Erythroblast (primary cell): ENCODE measurements around the gene ARHGAP26.

Experiments
- DNase-seq, 2 experiments: peaks; one replicate each; lab custom pipeline; 2025; lab: John Stamatoyannopoulos, UW
- GATA1 ChIP-seq: IDR thresholded peaks from 2 replicates; pipeline ENCODE4 v1.6.1; 2011; ENCODE audit warnings: low read depth, mild to moderate bottlenecking, control low read depth, low read length, moderate library complexity
- POLR2A ChIP-seq: IDR thresholded peaks from 2 replicates; pipeline ENCODE4 v1.6.1; 2011; ENCODE audit warnings: mild to moderate bottlenecking, low read length

The ARHGAP26 gene

DNA sequence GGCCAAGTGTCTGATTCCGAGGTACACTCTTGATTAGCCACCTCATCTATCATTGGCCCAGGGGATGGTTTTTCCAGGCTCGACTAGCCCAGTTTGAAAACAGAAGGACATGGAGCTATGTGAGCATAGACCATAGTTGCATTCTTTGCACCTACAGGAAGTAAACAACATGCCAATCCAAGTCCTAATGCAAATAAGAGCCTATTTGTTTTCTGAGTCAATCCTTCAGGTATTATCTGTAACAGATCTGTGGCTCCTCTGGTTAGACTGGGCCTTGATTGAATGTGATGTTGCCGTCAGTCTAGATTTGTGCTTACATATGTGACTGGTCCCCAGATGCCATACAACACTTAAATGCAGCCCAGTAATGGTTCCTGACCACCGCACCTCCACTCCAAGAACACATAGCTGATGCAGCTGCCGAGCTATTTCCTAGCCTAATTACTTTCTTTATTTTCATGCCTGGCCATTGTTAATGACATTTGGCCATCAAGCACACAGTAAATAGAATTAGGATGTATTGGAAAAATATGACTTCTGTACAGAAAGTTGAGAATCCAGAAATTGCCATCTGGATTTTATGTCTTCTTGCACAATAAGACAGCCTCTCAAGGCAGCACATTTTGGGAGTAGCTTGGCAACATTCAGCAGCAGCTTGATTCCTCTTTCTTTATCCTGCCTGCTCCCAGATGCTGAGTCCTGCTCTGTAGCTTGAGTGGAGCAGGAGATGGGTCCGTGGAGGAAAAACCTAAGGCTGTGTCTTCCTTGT, 29.5 kb upstream of the ARHGAP26 start:
- no peak for TF ChIP-seq GATA1
- TF ChIP-seq POLR2A, result no peak
- DNase-seq, result no peak

DNA sequence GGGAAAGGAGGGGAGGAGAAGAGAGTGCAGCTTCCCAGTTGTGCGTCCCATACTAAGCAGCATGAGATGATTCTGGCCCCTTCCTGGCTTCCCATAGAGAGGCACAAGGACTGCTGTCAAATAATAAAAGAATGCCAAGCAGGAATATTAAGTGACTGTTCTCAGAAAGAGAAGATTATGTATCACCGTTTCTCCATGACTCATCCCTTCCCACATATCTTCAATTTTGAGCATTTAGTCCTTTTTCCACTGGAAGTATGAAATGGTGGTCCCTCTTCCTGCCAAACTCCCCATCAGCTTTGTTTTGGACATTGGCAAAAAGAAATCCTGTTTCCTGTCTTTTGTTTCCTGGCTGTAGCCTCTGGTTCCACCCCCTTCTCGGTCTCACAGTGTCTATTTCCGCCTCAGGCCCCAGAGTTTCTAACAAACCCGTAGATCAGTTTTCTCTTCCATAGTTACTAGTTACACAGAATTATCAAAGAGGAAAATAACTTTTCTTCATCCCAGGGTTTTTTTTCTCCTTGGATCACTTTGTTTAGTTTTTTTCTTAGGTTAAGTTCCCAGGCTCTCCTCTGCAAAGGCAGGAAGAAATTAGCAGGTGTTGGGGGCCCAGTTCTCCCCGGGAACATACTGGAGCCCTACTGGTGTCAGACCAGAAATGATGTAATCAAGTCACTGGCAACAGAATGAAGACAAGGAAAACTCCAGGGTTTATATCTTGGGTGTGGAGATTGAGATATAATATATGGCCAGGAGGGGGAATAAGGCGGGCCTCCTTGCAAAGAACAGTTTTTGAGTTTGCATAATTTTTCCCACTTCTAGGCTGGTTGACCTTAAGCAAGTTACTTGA, 26.4 kb upstream of the ARHGAP26 start:
- no peak for DNase-seq
- no peak for TF ChIP-seq POLR2A
- no peak for TF ChIP-seq GATA1

DNA sequence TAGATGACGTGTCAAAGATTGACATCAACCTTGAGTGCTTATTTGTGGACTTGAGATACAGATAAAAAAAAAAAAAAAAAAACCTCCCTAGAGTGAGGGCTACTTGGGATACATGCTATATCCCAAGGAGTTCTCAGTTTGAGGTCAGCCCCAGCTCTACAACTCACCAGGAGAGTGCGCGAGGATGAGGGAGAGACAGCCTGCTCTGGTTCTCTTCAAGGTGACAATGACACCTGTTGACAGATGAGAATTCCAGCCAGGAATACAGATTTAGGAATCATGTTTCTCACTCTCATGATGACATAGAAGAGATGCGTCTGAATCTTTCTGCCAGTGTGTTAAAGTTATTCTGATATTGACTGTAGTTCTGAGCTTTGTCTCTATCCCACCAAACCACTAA, 24.9 kb upstream of the ARHGAP26 start:
- DNase-seq, result no peak
- TF ChIP-seq GATA1 (no peak), POLR2A (no peak)

DNA sequence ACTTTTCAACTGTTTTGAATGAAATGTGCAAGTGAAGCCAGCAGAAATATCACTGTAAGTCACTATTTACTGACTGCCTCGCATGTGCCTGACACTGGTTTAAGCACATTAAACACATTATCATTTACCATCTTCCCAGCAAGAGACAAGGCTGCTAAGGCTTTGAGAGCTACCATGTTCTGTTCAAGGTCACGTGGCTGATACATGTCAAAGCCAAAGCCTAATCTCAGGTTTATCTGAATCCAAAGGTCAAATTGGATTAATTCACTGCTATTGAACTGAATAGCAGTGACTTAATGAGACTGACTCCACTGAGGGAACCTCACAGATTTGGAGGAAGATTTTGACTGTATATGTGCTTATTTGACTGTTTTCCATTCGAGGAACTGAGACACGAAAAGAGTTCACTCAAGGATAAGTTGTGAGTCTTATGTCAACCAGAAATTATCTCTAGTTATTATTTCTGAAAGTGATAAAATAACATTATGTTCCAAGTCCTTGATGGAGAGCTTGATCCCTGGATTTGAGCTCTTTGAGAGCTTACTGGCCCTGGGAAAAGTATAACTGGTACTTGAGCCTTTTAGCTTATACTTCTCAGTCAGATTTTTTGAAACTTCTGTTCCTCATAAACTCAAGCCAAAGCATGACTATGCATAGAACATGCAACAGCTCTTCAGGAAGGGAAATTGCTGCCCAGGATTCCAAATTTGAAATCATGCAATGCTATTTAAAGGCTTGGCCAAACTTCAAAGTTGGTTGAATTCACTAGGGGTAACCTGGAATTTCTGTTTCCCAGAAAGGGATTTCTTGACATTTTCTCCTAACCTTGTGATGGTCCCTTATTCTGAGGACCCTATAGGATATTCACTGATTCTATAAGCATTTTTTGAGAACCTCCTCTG, 23.4 kb upstream of the ARHGAP26 start:
- TF ChIP-seq POLR2A (no peak), GATA1 (no peak)
- DNase-seq, result no peak

DNA sequence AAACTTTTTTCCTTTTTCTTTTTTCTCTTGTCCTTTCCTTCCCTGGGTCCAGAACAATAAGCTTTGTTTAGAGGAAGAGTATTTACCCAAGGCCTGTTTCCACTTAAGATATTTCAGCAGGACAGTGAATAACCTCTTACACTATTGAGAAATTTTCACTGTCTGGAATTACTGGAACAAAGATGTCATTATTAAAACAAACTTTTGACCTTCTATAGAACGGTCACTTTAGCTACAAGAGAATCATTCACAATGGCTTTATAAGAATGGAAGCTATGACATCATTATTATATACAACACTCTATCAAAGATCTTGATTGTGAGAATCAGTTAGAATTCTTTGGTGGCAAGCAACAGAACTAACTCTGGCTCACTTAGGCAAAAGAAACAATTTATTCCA, 22.0 kb upstream of the ARHGAP26 start:
- DNase-seq, result no peak
- TF ChIP-seq POLR2A, result no peak
- no peak for TF ChIP-seq GATA1

DNA sequence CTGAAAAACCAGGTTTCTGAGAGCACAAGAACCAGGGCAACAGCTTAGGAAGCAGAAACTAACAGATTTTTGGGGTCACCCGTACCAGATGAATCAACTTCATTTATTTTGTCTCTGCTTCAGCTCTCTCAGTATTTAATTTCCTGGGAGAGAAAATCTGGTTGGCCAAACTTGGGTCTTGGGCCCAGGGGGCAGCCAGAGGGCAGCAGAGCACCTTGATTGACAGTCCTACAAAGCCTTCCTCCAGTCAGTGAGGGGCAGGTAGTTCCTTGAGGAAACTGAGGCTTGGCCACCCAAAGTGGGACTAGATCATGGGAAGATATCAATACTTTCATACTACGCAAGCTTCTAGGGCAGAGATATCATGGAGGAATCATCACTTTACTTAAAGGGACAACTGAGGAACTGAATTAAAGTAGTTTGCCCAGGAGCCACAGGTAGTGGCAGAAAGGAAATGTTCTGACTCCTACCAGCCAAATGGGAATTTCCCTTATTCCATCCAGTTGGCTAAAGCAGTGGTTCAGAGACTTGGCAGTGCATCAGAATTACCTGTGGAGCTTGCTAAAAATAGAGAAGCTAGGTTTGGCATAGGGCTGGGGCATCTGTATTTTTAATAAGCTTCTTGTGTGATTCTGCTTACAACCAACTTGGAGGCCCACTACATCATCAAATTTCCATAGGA, 21.5 kb upstream of the ARHGAP26 start:
- DNase-seq, result peak; percentile 12 to 49
- no peak for TF ChIP-seq POLR2A
- TF ChIP-seq GATA1, result no peak

DNA sequence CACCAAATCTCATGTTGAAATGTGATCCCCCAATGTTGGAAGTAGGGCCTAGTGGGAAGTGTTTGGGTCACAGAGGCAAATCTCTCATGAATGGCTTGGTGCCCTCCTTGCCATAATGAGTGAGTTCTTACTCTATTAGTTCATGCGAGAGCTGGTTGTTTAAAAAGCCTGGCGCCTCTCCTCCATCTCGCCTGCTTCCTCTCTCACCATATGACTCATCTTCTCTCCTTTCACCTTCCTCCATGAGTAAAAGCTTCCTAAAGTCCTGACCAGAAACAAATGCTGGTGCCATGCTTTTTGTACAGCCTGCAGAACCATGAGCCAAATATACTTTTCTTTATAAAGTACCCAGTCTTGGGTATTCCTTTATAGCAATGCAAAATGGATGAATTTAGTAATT, 20.9 kb upstream of the ARHGAP26 start:
- TF ChIP-seq GATA1 (no peak), POLR2A (no peak)
- no peak for DNase-seq

DNA sequence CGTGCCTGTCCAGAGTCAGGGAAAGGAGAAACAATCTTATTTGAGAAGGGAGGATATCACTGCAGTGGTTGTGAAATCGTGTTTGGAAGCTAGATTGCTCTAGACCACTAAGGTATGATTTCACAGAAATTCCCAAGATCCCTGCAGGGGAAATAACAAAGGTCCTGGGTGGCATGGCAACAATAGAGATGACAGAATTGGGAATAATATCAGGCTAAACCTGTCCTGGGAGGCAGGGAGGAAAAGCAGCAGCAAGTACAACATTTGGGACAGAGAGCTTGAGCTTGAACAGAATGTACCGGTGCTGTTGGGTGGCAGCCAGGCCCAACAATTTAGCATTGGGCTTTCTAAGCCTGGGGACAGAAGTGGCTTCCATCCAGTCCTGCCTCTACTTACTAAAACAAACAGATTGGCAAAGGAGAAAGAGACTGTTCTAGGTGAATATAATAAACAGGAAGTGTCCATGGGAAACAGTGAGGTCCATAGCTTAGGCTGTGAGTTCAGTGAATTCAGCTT, 17.0 kb upstream of the ARHGAP26 start:
- no peak for DNase-seq
- no peak for TF ChIP-seq POLR2A
- TF ChIP-seq GATA1, result no peak

DNA sequence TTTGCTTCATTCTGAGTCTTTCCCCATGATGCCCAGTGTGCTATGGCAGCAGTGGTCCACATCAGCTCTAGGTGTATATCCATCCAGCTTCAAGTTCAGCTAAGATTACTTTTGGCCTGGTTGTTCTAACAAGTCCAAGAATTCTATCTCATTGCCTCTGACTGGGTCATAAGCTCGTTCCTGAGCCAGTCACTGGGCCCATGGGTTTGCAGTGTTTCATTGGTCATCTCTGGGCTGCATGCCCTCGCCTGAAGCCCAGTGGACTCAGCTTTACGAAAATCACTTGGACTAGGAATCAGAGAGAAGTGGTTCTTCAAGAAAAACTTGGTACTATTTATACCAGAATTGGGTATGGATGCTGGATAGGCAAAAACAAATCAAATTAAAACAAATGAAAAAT, 16.1 kb upstream of the ARHGAP26 start:
- no peak for DNase-seq
- TF ChIP-seq GATA1 (no peak), POLR2A (no peak)

DNA sequence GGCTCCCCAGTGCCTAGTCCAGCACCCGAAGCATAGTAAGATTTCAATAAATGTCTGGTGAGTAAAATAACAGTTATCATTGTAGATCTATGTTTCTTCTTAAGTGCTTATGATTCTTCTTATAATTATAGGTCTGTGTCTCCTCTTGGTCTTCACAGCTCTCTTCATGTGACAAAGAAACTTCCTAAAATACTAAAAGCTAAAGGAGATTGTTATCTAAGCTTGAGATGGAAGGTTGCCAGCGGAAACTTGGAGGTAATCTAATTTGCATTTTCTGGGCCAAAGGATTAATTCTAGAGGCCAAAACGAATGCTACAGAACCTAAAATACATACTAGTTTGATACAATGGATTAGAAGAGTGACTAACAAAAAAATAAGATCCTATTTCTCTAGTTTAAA, 13.6 kb upstream of the ARHGAP26 start:
- DNase-seq, result no peak
- TF ChIP-seq POLR2A (no peak), GATA1 (no peak)

DNA sequence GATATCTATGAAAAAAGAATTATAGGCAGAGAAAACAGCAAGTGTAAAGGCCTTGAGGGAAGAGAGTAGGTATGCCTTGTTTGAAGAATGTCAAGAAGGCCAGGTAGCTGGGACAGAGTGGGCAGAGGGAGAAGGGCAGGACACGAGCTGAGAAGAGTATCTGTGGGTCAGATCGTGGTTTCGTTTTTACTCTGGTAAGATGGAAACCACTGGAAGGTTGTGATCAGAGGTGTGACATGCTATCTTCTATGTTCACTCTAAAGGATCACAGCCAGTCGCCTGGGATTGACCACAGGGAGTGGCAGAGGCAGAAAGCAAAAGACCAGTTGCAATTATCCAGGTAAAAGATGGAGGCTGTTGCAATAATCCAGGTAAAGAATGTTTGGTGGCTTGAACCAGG, 12.6 kb upstream of the ARHGAP26 start:
- DNase-seq, result no peak
- TF ChIP-seq GATA1 (no peak), POLR2A (no peak)

DNA sequence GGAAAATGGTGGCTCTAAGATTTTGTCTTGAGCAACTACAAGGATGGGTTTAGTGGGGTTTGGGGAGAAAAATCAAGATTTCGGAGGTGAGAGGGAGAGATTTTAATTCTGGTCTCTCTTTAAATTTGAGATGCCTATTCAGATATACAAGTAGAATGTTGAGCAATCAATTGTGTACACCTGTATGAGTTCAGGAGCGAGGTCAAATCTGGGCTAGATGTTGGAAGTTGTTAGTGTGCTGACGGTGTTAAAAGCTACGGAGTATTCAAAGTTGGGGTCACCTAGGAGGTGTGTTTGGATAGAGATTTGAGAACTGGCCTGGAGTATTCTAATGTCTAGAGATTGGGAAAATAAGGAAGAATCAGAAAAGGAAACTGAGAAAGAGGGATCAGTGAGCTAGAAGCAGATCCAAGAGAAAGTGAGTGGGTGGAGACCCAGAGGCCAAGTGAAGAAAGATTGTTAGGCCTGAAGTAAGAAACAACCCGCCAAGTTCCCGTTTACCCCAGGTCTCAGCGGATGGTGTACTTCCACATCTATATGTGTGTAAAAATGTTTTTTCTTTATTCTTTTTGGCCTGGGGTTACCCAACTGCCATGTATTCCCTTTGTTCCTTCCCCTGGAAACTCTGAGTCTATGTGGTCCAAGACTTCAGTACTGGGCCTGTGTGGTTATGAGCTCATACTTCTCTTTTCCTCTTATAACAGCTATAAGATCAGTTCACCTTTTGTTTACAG, 11.9 kb upstream of the ARHGAP26 start:
- TF ChIP-seq POLR2A (no peak), GATA1 (no peak)
- no peak for DNase-seq

DNA sequence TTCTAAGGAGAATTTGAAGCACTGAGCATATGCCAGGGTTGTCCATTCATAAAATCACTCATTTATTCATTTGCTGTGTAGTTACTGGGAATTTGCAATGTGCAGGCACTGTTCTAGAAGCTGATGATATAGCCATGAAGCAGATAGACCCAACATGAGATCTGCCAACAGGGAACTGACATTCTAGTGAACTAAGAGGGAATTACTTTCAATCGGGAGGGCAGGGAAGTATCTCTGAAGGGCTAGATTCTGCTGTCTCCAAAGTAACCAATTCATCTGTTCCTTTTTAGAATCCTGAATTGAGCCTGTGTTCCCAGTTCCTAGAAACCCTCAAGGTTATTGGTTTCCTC, 11.4 kb upstream of the ARHGAP26 start:
- TF ChIP-seq POLR2A (no peak), GATA1 (no peak)
- DNase-seq, result no peak
